HPDE6-E6E7 (cell line): Measurements from ENCODE around the gene SIRPA.
"Not testable (repeated sequence)": the region's sequence is repeated elsewhere in the genome, so short reads cannot be mapped to it uniquely, and the experiment has no call there.

ENCODE experiments used
- DNase-seq: peaks from one replicate; pipeline ENCODE4 v3.0.0; 2011; ENCODE audit warnings: missing footprints; ENCODE audit errors: extremely low spot score

Gene SIRPA

DNA sequence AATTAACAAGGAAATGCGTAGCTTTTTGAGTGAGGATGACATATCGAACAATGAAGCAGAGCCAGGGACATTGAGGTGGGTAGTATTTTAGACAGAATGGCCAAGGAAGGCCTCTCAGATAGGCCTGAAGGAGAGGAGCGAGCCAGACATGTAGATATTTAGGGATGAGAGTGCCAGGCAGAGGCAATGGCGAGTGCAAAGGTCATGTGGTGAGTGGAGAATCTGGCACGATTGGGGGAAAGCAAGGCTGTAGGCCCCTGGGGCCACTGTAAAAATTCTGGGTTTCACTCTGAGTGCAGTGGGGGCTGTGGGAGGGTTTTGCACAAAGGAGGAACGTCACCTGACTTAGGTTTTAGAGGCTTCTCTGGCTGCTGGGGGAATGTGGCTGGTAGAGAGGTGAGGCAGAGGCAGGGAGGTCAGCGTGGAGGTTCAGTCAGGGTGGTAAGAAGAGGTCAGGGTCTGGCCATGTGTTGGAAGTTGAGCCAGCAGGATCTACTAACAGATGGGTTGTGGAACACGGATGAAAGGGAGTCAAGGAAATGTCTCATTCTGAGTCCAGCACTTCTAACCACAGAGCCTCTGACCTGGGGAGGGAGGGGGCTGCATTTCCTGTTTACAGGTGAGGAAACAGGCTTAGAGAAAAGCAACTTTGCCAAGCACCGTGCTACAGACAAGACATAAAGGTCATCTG is 11.3 kb downstream of the SIRPA start:
- DNase-seq: no peak

DNA sequence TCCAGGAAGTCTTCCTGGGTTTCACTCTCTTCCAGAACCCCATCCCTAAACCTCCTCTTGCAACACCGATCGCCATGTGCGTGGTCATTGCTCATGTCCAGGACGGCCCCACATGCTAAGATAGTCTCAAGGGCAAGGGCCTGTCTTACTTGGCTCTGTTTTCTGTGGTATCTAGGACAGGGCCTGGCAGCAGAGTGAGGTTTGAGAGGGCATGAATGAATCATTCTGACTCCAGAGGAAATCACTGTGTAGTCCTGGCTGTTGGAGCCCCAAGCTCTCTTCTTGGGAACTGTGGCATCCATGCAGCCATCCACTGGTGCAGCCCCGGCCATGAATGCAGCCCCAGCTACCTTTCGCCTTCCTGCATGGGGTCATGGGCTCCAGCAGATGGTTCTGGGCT is 12.4 kb downstream of the SIRPA start:
- DNase-seq: no peak

DNA sequence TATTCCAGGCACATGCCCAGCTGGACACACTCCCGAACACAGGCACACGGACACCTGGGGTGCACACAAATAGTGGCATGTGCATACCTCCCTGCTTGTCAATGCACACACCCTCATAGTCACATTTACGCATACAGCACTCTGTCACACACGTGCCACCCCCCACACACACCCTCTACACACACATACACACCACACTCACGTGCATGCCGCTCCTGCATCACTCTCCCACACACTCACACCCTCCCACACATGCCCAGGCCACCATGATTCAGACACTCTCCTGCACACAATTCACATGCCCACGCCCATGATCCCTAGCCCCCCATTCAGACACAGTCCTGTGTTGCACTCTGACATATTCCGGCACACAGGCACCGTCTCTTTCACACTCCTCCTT is 13.0 kb downstream of the SIRPA start:
- DNase-seq: no peak

DNA sequence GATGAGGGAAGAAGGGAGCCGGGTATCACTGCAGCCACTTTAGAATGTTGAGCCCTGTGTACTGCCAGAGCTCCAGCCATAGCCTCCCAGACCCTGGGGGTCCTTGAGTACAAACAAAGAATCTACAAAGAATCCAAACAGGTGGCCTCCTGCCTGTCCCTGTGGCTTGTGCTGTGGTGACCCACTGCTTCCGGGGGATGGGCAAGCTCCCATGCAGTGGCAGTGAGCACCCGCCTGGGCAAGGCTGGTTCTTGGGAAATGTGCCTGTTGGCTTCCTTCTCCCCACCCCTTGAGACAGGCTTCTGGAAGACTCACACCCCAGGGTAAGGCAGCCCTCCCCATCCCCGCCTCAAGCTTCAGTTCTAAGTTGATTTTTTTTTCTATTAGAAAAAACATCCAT is 13.9 kb downstream of the SIRPA start:
- no peak for DNase-seq

DNA sequence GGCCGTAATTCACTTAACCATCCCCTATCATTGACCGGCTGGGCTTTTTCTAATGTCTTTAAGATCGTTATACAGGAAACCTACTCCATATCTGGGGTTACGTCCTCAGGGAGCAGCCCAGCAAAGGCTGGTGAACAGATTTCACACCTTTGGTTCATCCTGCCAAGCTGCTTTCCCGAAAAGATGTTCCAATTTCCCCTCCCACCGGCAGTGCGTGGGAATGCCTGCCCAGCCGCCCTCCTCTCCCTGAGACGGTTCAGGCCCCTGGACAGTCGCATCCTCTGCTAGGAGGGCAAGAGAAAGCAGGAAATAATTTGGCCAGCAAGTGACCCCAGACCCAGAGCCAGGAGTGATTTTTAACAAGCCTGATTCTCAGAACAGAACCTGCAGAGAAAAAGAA is 16.3 kb downstream of the SIRPA start:
- DNase-seq: no peak

DNA sequence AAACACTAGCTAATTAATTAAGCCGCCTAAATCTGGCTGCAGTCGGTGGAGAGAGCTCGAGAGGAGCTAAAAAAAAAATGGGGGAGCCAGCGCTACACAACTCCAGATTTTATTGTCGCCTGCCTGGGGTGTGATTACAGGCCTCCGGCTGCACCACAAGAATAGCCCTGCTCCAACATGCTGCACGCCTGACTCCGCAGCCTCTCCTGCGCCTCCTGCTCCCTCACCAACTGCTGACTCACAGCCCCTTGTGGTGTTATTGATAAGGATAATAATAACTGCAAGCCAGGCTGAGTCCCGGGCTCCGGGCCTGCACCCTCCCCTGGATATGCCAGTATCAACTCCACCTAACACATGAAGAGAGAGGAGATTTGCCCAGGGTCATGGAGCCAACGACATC is 16.8 kb downstream of the SIRPA start:
- peak; percentile 46 for DNase-seq

DNA sequence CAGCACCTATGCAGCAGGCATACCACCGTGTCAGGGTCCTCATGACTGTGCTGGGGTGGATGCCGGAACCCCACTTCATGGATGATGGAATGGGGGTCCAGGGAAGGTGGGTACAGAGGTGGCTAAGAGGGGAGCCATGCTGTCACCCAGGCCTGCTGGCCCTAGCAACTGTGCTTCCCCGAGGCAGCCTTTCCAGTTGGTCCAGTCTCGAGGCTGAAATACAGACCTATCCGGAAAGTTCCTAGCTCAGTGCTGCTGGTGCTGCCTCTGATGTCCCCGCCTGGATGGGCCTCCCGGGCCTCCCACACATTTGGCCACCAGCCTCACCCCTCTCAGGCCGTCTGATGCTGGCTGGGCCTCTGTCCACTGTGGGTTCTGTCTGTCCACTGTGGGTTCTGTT is 17.4 kb downstream of the SIRPA start:
- no peak for DNase-seq

DNA sequence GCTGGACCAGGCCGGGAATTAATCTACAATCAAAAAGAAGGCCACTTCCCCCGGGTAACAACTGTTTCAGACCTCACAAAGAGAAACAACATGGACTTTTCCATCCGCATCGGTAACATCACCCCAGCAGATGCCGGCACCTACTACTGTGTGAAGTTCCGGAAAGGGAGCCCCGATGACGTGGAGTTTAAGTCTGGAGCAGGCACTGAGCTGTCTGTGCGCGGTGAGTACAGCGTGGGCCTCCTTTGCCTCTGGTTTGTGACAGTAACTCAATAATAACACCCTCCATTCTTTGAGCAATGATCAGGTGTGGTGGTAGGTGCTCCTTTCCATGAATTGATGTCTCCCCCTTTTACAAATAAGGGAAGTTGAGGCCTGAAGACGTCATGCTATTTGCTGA is 20.0 kb downstream of the SIRPA start:
- not testable (repeated sequence) for DNase-seq

DNA sequence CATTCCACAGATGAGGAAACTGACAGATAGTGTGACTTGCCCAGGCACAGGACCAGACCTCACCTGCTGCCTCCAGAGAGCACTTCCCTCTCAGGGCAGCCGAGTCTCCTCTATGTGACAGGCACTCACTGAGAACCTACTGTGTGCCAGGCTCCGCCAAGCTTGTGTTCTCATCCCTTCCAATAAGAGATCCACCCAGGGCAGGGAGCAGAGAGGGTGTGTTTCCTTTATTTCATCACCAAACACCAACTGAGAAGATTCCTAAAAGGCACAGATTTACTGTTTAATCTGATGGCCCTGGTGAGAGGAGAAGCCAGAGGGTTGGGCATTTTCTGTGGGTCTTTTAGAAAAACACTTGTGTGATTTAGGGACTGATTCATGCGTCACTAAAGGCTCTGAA is 20.5 kb downstream of the SIRPA start:
- no peak for DNase-seq

DNA sequence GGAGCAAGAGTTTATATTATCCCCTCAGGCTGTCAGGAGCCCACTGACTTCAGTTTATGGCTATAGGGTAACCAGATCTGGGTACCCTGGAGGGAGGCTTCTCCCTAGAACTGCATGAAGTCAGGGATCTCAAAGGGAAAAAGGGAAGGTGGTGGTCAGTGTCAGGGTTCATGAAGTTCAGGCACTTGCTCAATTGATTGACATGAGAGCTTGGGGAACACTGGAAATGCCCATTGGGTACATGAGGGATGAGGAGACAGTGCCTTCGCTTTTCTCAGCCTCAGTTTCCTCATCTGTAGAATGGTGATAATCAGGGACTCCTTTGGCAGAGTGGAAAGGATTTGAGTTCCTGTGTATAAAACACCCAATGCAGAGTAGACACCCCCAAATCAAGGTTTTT is 22.6 kb downstream of the SIRPA start:
- DNase-seq: no peak

DNA sequence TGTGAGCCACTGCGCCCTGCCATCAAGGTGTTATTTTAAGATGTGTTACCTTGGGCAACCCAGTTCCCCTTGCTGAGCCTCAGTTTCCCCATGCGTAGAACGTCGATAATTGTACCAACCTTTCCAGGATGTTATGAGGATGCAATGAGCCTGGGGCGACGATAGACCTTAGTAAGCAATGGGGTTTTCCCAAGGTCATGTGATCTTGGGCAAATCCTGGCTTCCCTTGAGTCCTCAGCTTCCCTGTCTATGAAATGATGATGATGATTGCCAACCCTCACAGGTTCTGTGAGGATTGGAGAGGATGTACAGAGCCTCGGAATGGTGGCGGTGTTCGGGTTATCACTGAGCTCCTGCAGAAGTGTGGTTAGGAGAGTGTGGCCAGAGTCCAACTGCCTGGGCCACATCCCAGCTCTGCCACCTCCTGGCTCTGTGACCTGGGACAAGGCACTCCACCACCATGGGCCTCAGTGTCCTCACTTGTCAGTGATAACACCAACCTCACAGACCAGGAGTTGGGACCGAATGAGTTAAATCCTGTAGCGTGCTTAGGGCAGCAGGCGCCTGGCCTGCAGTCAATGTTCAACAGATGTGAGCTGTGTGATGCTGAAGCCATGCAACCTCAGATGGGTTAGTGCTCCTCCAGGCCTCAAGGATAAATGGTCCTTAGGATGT is 23.4 kb downstream of the SIRPA start:
- DNase-seq: no peak

DNA sequence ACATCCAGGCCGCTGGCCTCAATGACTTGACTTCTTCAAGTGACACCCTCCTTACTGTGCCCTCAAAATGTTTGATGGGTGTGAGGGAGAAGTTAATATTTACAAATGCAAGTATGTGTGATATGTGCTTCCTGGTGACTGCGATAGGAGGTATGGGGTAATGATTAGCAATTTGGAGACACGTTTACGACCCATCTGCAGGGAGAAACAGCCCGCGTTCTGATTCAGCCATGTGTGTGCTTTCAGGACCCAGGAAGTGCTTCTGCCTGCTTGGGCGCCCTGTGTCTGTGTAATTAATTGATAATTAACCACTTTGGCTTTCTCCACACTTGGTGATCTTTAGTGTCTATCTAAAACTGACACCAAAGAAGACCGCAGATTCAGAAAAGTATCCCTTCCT is 25.0 kb downstream of the SIRPA start:
- DNase-seq: no peak

DNA sequence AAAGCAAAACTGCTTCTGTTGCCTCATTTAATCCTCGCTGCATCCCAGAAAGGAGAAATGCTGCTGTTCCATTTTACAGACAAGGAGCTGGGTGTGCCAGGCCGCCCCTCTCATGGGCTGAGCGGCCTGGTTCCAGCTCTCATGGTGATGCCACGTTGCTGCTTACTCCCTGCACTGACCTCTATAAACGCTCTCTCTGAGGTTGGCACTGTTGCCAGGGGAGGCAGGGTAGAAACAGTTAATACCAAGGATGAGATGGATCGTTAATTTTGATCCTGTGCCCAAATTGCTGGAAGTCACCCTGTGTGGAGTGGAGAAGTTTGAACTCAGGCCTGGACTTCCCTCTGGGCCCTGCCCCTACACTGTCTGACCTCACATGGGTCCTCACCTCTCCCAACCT is 25.6 kb downstream of the SIRPA start:
- no peak for DNase-seq

DNA sequence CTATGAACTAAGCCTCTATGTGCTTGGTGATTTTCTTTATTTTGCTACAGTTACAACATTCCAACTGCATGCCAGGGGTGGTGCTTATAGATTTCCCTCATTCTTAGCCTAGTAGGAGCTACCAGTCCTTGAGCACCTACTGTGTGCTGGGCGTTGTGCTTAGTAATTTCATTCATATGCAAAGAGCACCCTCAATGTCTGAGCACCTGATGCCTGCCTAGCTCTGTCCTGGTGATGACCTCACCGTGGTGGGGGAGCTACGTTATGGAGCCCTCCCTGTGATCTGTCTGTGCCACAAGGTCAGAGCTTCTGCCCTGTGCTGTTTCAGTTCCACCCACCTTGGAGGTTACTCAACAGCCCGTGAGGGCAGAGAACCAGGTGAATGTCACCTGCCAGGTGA is 26.8 kb downstream of the SIRPA start:
- not testable (repeated sequence) for DNase-seq

DNA sequence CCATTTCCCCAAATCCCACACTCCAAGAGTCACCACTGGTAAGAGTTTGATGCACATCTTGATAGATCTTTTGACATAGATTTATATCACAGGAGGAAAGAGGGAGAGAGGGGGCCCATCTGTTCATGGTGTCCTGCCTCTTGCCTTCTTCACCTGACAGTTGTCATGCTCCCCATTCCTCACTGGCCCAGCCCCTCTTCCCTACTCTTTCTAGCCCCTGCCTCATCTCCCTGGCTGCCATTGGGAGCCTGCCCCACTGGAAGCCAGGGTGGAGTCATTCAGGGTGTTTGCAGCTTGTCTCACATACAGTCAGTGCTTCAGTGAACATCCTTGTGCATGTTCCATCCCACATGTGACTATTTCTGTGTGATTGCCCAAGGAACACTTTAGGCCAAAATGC is 27.6 kb downstream of the SIRPA start:
- DNase-seq: no peak

DNA sequence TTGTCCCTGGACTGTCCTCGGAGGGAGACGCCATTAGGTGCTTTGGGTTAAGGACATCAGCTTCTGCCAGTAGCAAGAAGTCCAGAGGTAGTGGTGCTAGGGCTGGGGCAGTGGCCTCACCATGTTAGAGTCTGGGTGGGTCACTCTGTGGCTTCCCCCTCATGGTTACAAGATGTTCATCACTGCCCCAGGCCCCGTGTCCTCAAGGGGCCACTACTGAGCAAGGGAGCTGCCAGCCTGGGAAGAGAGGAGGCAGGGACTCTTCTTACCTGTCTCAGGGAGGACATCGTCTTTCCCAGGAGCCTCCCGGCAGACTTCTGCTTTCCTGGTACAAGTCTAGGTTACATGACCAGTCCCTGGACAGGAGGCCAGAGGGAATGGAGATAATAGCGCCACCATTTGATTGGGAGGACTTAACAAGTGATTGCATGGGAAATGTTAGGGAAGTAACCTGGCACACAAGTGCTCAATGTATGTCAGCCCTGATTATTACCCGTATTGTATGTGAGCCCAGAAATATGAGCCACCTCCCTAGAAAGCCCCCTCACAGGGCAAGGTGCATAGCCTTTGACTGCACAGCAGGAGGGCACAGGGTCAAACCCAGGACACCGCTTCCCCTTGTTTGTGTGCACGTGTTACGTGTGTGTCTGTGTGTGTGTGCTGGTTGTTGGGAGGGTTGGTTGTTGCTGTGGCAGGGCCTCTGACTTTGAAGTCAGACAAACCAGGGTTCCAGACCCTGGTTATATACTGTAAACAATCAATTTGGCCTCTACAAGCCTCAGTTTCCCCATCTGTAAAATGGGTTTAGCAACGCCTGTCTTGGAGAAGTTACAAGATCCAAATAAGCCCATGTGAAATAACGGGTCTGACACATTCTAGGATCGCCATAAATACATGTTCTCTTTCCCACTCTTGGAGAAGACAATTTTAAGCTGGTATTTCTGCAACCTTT is 30.0 kb downstream of the SIRPA start:
- no peak for DNase-seq

DNA sequence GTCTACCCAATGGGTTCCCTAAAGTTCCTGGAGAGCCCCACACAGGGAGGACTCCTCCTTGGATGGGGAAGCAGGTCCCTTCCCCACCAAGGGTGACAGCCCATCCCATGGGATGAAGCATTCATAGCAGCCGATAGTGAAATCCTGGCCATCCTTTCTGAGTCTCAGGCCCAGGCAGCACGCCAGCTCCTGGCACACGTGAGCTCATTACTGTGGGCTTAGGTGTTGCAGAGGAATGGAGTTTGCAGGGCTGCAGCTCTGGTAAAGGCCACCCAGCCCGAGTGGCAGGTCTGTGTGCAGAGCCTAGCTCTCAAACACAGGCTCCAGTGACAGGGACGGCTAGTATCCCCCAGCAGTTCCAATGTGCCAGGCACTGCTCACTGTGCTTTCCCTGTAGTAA is 31.0 kb downstream of the SIRPA start:
- no peak for DNase-seq

DNA sequence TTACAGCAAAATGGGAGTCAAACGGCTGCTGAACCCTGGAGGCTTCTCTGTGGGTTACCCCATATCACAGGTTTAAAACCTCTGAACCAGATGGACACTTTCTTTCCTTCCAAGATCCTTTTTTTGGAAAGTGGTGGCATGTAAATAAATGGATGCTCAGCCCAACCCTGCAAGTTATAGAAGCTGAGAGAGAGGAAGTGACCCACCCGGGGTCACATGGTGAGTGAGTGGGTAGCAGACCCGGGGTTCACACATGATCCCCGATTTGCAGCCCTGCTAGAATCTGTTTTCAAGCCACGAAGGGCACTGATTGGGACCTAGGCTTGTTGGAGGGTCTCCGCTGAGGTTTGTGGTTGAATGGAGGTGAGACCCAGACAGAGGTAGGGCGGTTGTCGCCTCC is 32.0 kb downstream of the SIRPA start:
- DNase-seq: no peak

DNA sequence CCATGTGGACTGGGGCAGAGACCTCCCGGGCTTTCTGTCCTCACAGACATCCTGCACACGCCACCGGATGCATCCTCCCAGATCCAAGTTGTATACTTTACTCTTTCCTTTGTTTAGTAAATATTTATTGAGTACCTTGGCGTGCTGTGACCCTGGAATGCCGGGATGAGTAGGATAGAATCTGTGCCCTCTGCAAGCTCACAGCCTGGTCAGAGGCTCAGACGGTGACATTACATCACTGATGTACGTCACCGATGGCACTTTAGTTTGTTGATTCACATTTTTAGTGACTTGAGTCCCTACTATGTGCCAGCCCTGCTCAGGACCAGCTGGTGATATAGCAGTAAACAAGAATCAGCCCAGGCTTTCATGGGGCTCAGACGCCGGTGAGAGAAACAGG is 32.9 kb downstream of the SIRPA start:
- DNase-seq: no peak

DNA sequence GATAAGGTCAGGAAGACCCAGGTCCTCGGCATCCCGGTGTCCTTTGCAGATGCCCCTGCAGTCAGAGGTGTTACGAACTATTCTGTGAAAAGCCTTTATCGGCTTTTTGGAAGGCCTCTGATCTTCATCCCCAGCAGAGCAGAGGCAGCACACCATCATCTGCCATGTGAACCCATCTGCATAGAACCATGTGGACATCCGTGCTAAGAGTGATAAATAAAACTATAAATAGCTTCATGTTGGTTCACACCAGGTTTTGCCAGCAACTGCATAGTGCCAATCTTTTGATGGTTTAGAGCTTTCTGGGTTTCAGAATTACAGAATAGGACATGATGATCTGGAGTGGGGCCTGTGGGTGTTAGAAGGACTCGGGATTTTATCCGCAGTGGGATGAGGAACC is 33.6 kb downstream of the SIRPA start:
- DNase-seq: no peak

DNA sequence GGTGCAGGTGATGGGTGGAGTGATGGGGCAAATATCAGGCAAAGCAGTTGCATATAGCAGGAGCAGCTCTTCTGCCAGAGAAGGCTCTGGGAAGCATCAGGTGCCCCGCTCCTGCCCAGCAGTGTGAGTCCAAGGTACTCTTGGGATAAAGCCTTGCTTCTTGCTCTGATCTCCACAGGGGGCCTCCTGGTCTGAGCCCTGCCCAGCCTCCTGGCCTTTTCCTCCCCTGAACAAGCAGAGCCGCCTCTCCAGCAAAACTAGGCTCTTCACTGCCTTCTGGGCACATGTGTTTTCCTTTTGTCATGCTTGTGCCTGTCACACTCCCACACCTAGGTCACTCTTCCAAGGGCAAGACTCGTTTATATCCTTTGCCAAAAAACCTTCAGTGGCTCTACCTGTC is 34.3 kb downstream of the SIRPA start:
- no peak for DNase-seq

DNA sequence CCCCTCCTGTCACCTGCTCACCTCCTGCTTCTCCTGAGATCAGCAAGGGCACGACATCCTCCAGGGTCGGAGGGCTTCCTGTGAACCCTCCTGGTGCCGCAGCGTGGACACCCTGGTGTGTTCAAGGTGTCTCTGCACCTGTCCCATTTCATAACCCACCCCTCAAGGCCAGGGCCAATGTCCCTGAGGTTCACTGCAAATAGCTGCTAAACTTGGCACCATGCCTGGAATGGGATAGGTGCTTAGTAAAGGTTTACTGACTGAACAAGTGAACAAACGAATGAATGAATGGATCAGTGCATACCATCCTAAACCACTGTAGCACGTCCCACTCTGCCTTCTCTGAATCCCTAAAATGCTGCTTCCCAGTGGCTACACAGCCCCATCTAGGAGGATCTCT is 35.0 kb downstream of the SIRPA start:
- no peak for DNase-seq

DNA sequence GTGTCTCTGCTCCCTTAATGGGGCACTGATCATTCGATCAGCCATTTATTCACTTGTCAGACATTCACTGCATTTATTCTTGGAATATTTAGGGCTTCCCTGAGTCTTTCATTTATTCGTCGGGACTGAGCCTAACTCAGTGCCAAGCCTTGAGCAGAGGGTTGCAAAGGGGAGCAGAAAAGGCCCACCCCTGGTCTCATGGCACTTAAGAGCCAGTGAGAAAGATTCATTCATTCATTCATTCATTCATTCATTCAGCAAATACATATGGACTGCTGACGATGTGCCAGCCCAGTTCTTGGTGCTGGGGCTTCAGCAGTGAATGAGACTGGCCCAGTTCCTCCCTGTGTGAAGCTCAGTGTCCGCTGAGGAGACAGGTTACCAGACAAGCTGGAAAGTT is 36.6 kb downstream of the SIRPA start:
- DNase-seq: no peak
